ENCODE results near the gene FRMPD1.

DNA sequence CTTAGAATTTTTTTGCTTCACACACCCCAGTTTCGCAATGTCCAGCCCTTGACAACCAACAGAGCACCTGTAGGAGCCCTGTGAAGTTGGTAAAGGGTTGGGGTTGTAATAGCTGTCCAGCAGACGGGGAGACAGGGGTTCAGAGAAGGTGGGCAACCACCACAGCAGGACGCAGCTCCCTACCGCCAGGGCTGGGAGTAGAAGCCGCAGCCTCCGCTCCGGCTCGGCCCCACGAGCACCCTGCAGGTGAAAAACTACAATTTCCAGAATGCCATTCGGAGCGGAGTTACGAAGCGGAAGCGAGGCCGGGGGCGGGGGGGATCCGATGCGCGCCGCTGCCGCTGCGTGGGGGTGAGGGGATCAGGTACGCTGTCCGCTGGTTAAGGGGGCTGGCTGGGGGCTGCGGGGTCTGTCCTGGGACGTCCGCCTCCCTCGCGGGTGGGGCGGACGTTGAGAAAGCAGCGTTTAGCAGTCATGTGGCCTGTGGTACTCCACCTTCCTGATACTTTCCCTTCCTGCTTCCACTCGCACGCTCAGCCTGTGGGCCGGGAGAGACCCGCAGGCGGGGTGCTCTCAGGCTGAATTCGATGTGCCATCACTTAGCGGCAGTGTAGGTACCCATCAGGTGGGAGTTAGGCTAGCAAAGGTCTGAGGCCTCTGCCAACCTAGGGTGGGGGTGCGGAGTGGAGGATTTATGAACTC is 102.9 kb downstream of the FRMPD1 start, which contains the start of gene TRMT10B:
- TF ChIP-seq, protein P1, sequence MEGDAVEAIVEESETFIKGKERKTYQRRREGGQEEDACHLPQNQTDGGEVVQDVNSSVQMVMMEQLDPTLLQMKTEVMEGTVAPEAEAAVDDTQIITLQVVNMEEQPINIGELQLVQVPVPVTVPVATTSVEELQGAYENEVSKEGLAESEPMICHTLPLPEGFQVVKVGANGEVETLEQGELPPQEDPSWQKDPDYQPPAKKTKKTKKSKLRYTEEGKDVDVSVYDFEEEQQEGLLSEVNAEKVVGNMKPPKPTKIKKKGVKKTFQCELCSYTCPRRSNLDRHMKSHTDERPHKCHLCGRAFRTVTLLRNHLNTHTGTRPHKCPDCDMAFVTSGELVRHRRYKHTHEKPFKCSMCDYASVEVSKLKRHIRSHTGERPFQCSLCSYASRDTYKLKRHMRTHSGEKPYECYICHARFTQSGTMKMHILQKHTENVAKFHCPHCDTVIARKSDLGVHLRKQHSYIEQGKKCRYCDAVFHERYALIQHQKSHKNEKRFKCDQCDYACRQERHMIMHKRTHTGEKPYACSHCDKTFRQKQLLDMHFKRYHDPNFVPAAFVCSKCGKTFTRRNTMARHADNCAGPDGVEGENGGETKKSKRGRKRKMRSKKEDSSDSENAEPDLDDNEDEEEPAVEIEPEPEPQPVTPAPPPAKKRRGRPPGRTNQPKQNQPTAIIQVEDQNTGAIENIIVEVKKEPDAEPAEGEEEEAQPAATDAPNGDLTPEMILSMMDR (IDR thresholded peaks at IDR 0.05; ENCODE audit: low read length): no peak
- TF ChIP-seq EZH2 (optimal IDR thresholded peaks at IDR 0.05; ENCODE audit: low read depth, low read length): no peak
